HFF-Myc (cell line): ENCODE measurements around the gene APPL2.

Experiments
- DNase-seq: peaks from one replicate; pipeline ENCODE4 v3.0.0-alpha.2; 2011; ENCODE audit warnings: low read depth; ENCODE audit errors: extremely low read depth
- H3K4me3 ChIP-seq: replicated peaks from 2 replicates; pipeline ENCODE4 v1.5.1; 2011; ENCODE audit warnings: low read depth, mild to moderate bottlenecking, control low read depth, low read length
- CTCF ChIP-seq: IDR thresholded peaks from 2 replicates; pipeline ENCODE4 v1.5.1; 2012; ENCODE audit warnings: mild to moderate bottlenecking, low read depth, low read length, control low read depth; ENCODE audit errors: missing control alignments

APPL2 gene

GRCh38 chr12:105220929-105221290, 15.1 kb downstream of the APPL2 start:
- H3K4me3 ChIP-seq, result no peak overlapping the region
- TF ChIP-seq CTCF, result no peak
- no peak for DNase-seq

- TF ChIP-seq CTCF, result no peak
- no peak overlapping the region for H3K4me3 ChIP-seq
- DNase-seq, result no peak
Observed at GRCh38 chr12:105220150-105220928, 15.6 kb downstream of the APPL2 start.

- no peak for DNase-seq
- no peak overlapping the region for H3K4me3 ChIP-seq
- TF ChIP-seq CTCF, result no peak
Observed at GRCh38 chr12:105219261-105220028, 16.5 kb downstream of the APPL2 start.

- H3K4me3 ChIP-seq, result no peak overlapping the region
- no peak for DNase-seq
- TF ChIP-seq CTCF, result no peak
Observed at GRCh38 chr12:105218434-105218833, 17.5 kb downstream of the APPL2 start.

GRCh38 chr12:105214670-105215375, 21.2 kb downstream of the APPL2 start:
- TF ChIP-seq CTCF, result no peak
- DNase-seq, result no peak
- H3K4me3 ChIP-seq, result no peak overlapping the region

GRCh38 chr12:105214148-105214547, 21.8 kb downstream of the APPL2 start:
- no peak for TF ChIP-seq CTCF
- no peak for DNase-seq
- H3K4me3 ChIP-seq, result no peak overlapping the region
